Measurements from ENCODE around the gene MLC1. TPM values are rescaled to one million over a fixed set of nuclear protein-coding genes. Genes with fewer than 3 reads are reported as not detected.

The MLC1 gene
- total and polyA plus RNA-seq, 10 of the 15 experiments (the other 5 are each of a cell fraction or from before 2014, with no cell fraction given) = 0.03 to 0.15 (median 0.07) TPM; not detected in 7

DNA sequence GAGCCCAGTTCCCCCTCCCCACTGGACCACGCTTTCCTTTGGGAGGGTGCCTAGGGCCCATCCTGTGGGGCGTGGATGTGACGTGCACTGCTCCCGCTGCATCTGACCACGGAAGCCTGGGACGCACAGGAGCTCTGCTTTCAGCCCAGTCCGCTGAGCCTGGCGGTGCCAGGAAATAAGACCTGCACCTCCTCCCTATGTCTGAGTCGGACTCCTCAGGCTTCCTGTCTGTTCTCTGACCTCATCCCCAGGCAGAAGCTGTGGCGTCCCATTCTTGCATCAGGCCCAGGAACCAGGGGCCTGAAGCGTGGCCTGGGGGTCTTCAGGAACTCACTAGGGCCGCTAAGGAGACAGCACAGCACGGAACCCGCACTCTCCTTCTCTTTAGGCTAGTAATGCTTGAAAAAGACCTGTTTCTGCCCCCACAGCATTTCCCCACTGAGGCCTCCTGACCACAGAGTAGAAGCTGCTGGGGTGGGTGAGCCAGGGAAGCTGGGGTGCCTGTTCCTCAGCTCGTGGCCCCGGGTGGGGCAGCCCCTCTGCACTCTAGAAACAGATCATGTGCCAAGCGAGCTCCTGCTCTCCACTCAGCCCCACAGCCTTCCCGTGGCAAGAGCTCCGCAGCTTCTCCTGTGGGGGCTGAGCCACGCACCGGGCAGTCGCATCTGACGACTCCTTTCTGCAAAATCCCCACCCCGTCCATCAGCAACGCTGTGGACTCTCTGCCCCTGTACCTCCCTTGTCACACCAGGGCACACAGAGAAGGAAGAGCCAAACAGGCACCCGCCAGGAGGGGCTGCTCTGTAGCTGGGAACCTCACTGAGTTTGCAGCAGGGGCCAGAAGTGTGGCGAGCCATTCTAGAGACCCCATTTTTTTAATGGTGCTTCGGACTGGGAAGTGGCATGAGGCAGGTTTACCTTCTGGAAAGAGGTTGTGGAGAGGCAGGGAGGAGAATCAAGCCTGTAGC, 27.2 kb upstream of the MLC1 start:
- H3K79me2 ChIP-seq (ENCODE audit: control insufficient read depth, insufficient read depth, low read length) = no peaks in the 10 kb centered on the region
- H3K9me3 ChIP-seq (replicated peaks; ENCODE audit: control insufficient read depth, insufficient read depth, low read length) = no peaks in the 10 kb centered on the region
- FAIRE-seq = no peak
- no peak overlapping the region for H3K27ac ChIP-seq (ENCODE audit: control insufficient read depth, insufficient read depth)
- SMC1A ChIA-PET (ENCODE audit: uncharacterized antibody, unreplicated experiment) = no interaction called here
- no peak overlapping the region for H3K4me2 ChIP-seq (ENCODE audit: control insufficient read depth, insufficient read depth)
- no peak for ATAC-seq
- no peak overlapping the region for H3K4me3 ChIP-seq
- TF ChIP-seq HDAC6 (IDR thresholded peaks at IDR 0.05; ENCODE audit: unreplicated experiment) (no peak), ZNF384 (IDR thresholded peaks at IDR 0.05; ENCODE audit: borderline replicate concordance, low read depth, low read length) (no peak), SMC3 (IDR thresholded peaks at IDR 0.05; ENCODE audit: borderline replicate concordance, low read length) (no peak), KLF5 (IDR thresholded peaks at IDR 0.05; ENCODE audit: partially characterized antibody) (no peak), RFX5 (IDR thresholded peaks at IDR 0.05; ENCODE audit: low read depth, low read length) (no peak), RB1 (IDR thresholded peaks at IDR 0.05; ENCODE audit: borderline replicate concordance) (no peak), BMI1 (IDR thresholded peaks at IDR 0.05; ENCODE audit: borderline replicate concordance) (no peak), POLR2AphosphoS2 (IDR thresholded peaks at IDR 0.05; ENCODE audit: low read depth, low read length) (no peak), ZNF24 (IDR thresholded peaks at IDR 0.05) (no peak), CHD4 (IDR thresholded peaks at IDR 0.05) (no peak), NRF1 (conservative IDR thresholded peaks at IDR 0.05; ENCODE audit: low read depth, low read length) (no peak), WRNIP1 (IDR thresholded peaks at IDR 0.05; ENCODE audit: borderline replicate concordance, low read depth, low read length) (no peak)
- TF ChIP-seq, protein P1, sequence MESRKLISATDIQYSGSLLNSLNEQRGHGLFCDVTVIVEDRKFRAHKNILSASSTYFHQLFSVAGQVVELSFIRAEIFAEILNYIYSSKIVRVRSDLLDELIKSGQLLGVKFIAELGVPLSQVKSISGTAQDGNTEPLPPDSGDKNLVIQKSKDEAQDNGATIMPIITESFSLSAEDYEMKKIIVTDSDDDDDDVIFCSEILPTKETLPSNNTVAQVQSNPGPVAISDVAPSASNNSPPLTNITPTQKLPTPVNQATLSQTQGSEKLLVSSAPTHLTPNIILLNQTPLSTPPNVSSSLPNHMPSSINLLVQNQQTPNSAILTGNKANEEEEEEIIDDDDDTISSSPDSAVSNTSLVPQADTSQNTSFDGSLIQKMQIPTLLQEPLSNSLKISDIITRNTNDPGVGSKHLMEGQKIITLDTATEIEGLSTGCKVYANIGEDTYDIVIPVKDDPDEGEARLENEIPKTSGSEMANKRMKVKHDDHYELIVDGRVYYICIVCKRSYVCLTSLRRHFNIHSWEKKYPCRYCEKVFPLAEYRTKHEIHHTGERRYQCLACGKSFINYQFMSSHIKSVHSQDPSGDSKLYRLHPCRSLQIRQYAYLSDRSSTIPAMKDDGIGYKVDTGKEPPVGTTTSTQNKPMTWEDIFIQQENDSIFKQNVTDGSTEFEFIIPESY (IDR thresholded peaks at IDR 0.05) = no peak
- TF ChIP-seq, protein P2, sequence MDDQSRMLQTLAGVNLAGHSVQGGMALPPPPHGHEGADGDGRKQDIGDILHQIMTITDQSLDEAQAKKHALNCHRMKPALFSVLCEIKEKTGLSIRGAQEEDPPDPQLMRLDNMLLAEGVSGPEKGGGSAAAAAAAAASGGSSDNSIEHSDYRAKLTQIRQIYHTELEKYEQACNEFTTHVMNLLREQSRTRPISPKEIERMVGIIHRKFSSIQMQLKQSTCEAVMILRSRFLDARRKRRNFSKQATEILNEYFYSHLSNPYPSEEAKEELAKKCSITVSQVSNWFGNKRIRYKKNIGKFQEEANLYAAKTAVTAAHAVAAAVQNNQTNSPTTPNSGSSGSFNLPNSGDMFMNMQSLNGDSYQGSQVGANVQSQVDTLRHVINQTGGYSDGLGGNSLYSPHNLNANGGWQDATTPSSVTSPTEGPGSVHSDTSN (IDR thresholded peaks at IDR 0.05; ENCODE audit: insufficient replicate concordance, low read depth, low read length) = no peak
- TF ChIP-seq, protein P3, sequence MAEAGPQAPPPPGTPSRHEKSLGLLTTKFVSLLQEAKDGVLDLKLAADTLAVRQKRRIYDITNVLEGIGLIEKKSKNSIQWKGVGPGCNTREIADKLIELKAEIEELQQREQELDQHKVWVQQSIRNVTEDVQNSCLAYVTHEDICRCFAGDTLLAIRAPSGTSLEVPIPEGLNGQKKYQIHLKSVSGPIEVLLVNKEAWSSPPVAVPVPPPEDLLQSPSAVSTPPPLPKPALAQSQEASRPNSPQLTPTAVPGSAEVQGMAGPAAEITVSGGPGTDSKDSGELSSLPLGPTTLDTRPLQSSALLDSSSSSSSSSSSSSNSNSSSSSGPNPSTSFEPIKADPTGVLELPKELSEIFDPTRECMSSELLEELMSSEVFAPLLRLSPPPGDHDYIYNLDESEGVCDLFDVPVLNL (IDR thresholded peaks at IDR 0.05; ENCODE audit: low read depth, low read length) = no peak
- TF ChIP-seq, protein P4, sequence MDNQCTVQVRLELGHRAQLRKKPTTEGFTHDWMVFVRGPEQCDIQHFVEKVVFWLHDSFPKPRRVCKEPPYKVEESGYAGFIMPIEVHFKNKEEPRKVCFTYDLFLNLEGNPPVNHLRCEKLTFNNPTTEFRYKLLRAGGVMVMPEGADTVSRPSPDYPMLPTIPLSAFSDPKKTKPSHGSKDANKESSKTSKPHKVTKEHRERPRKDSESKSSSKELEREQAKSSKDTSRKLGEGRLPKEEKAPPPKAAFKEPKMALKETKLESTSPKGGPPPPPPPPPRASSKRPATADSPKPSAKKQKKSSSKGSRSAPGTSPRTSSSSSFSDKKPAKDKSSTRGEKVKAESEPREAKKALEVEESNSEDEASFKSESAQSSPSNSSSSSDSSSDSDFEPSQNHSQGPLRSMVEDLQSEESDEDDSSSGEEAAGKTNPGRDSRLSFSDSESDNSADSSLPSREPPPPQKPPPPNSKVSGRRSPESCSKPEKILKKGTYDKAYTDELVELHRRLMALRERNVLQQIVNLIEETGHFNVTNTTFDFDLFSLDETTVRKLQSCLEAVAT (IDR thresholded peaks at IDR 0.05) = no peak
- H2AFZ ChIP-seq (ENCODE audit: control insufficient read depth, low read depth, low read length) = no peak overlapping the region
- H3K4me1 ChIP-seq (ENCODE audit: control insufficient read depth, insufficient read depth, low read length) = no peaks in the 10 kb centered on the region
- WGBS (ENCODE audit: insufficient coverage, insufficient replicate concordance, low lambda C conversion rate, missing lambda C conversion rate) = 12% methylated on average over 28 of the region's 28 CpGs
- H3K27me3 ChIP-seq (replicated peaks in 1 of 2; ENCODE audit: control insufficient read depth in 2 of 2, insufficient read depth in 2 of 2, low read length in 1 of 2) = peaks cover 4 to 8% of the 10 kb centered on the region in 2 experiments; a peak in 3 of 4 replicates
- intact Hi-C loops (cut with micrococcal nuclease; ENCODE audit: unreplicated experiment) = no loop called here
- in situ Hi-C loops (cut with MboI) = no loop called here
- no TSS peak for BruUV-seq (replicated peaks)
- POLR2A ChIA-PET = no interaction called here
- no peaks in the 10 kb centered on the region for H4K20me1 ChIP-seq (ENCODE audit: control insufficient read depth, insufficient read depth)
- RAD21 ChIA-PET (ENCODE audit: unreplicated experiment) = no interaction called here
- no peak overlapping the region for H3K9ac ChIP-seq (ENCODE audit: control insufficient read depth, insufficient read depth, low read length)
- DNase-seq (ENCODE audit: low read depth, low spot score) = no peak
- CTCF ChIA-PET = interaction anchor here (1.4 kb wide), 1 partner anchor 30 kb away, joined by 3 read pairs; no protein-coding TSS in a partner anchor
- no peaks in the 10 kb centered on the region for H3K36me3 ChIP-seq (ENCODE audit: control insufficient read depth in 2 of 2, insufficient read depth in 2 of 2, low read length in 1 of 2)

Data from GM12878 (cell line).